Stimulated activated naive CD8-positive, alpha-beta T cell treated with anti-CD3 and anti-CD28 coated beads, Interleukin-15, Interleukin-2, amounts not matched to agents 100 U/mL and 50 U/mL, for 24 hours (primary cell): ENCODE data around the gene TNFSF11.
"Not testable (repeated sequence)": the region's sequence is repeated elsewhere in the genome, so short reads cannot be mapped to it uniquely, and the experiment has no call there.

Source experiments
- ATAC-seq: fragments of 150-1000 bp; cut with Tn5 transposase; one replicate; pipeline ENCODE4 v1.10.0; 2021
- DNase-seq: peaks from one replicate; pipeline ENCODE4 v3.0.0; 2021

TNFSF11 gene

GRCh38 chr13:42560320-42560719 lies 13.6 kb upstream of the TNFSF11 start:
- DNase-seq, ATAC-seq: not testable (repeated sequence)

GRCh38 chr13:42561752-42562467 lies 12.0 kb upstream of the TNFSF11 start:
- DNase-seq (peak; percentile 18), ATAC-seq (peak; percentile 78)

- no peak for ATAC-seq
- DNase-seq, result no peak
These were observed 6.0 kb upstream of the TNFSF11 start for GRCh38 chr13:42567906-42568305.

- DNase-seq (no peak), ATAC-seq (no peak)
These were observed 4.2 kb upstream of the TNFSF11 start for GRCh38 chr13:42569576-42570344.

GRCh38 chr13:42571895-42572294 lies 2.1 kb upstream of the TNFSF11 start:
- DNase-seq, result no peak
- no peak for ATAC-seq

GRCh38 chr13:42574435-42575311 lies 721 bp downstream of the TNFSF11 start:
- DNase-seq (peak; percentile 72), ATAC-seq (peak; percentile 89)

- no peak for DNase-seq
- ATAC-seq, result no peak
These were observed 2.0 kb downstream of the TNFSF11 start for GRCh38 chr13:42575938-42576337.

- ATAC-seq (no peak), DNase-seq (no peak)
These were observed 3.6 kb downstream of the TNFSF11 start for GRCh38 chr13:42577538-42577937.

GRCh38 chr13:42580644-42581043 lies 6.7 kb downstream of the TNFSF11 start:
- ATAC-seq (no peak), DNase-seq (no peak)

GRCh38 chr13:42581427-42581826 lies 7.5 kb downstream of the TNFSF11 start:
- no peak for ATAC-seq

GRCh38 chr13:42591602-42592001 lies 17.6 kb downstream of the TNFSF11 start:
- DNase-seq (no peak), ATAC-seq (no peak)

More at GRCh38 chr13:42581427-42581826, 7.5 kb downstream of the TNFSF11 start:
- DNase-seq, result no peak

GRCh38 chr13:42592915-42593900 lies 19.3 kb downstream of the TNFSF11 start:
- ATAC-seq, result no peak

GRCh38 chr13:42594481-42595252 lies 20.7 kb downstream of the TNFSF11 start:
- no peak for ATAC-seq
- DNase-seq, result peak; percentile 50

More at GRCh38 chr13:42592915-42593900, 19.3 kb downstream of the TNFSF11 start:
- DNase-seq, result no peak

GRCh38 chr13:42595253-42595571 lies 21.3 kb downstream of the TNFSF11 start:
- ATAC-seq, result no peak
- DNase-seq, result no peak

GRCh38 chr13:42597505-42597904 lies 23.6 kb downstream of the TNFSF11 start:
- DNase-seq (no peak), ATAC-seq (no peak)

GRCh38 chr13:42600943-42601342 lies 27.0 kb downstream of the TNFSF11 start:
- ATAC-seq (peak; percentile 81), DNase-seq (no peak)

- DNase-seq (no peak), ATAC-seq (no peak)
These were observed 29.0 kb downstream of the TNFSF11 start for GRCh38 chr13:42602906-42603305.

GRCh38 chr13:42603571-42603970 lies 29.6 kb downstream of the TNFSF11 start:
- no peak for DNase-seq
- ATAC-seq, result no peak

GRCh38 chr13:42607546-42607945 lies 33.6 kb downstream of the TNFSF11 start:
- ATAC-seq (no peak), DNase-seq (no peak)

- no peak for ATAC-seq
- DNase-seq, result no peak
These were observed 36.7 kb downstream of the TNFSF11 start for GRCh38 chr13:42610649-42611048.
